Fibroblast of lung (primary cell): ENCODE data around the gene ETHE1.

ENCODE experiments used
- EZH2 ChIP-seq: IDR thresholded peaks from 2 replicates; pipeline ENCODE4 v1.5.1; 2012; ENCODE audit warnings: low read length, control low read depth, mild to moderate bottlenecking; ENCODE audit errors: missing control alignments
- TF ChIP-seq, protein P1 (sequence below), 2 donors: IDR thresholded peaks in 1 of 2; conservative IDR thresholded peaks in 1 of 2; 1 replicate in 1 of 2; 2 replicates in 1 of 2; pipeline ENCODE4 v1.5.1; 2011 to 2012; ENCODE audit warnings: low read length in 2 of 2, control low read depth in 1 of 2, inconsistent platforms in 1 of 2, low read depth in 1 of 2, mild to moderate bottlenecking in 1 of 2

GRCh38 chr19:43560687-43561086 lies 33.7 kb upstream of the ETHE1 start:
- TF ChIP-seq, protein P1, sequence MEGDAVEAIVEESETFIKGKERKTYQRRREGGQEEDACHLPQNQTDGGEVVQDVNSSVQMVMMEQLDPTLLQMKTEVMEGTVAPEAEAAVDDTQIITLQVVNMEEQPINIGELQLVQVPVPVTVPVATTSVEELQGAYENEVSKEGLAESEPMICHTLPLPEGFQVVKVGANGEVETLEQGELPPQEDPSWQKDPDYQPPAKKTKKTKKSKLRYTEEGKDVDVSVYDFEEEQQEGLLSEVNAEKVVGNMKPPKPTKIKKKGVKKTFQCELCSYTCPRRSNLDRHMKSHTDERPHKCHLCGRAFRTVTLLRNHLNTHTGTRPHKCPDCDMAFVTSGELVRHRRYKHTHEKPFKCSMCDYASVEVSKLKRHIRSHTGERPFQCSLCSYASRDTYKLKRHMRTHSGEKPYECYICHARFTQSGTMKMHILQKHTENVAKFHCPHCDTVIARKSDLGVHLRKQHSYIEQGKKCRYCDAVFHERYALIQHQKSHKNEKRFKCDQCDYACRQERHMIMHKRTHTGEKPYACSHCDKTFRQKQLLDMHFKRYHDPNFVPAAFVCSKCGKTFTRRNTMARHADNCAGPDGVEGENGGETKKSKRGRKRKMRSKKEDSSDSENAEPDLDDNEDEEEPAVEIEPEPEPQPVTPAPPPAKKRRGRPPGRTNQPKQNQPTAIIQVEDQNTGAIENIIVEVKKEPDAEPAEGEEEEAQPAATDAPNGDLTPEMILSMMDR (conservative IDR thresholded peaks at IDR 0.05 in 1 of 2, IDR thresholded peaks at IDR 0.05 in 1 of 2; ENCODE audit: low read depth in 1 of 2, low read length in 2 of 2), result no peak
- no peak for TF ChIP-seq EZH2
